NCI-H2171 treated with DMSO at 0.1 percent for 48 hours (cell line): ENCODE data around the gene CEP192.
A peak's percentile ranks its signal among the peaks of the same experiment; 100 is the strongest.
"Not testable (repeated sequence)": the region's sequence is repeated elsewhere in the genome, so short reads cannot be mapped to it uniquely, and the experiment has no call there.

Source experiments
- DNase-seq: peaks from one replicate; lab custom pipeline; 2025; lab: John Stamatoyannopoulos, UW

The CEP192 gene

DNA sequence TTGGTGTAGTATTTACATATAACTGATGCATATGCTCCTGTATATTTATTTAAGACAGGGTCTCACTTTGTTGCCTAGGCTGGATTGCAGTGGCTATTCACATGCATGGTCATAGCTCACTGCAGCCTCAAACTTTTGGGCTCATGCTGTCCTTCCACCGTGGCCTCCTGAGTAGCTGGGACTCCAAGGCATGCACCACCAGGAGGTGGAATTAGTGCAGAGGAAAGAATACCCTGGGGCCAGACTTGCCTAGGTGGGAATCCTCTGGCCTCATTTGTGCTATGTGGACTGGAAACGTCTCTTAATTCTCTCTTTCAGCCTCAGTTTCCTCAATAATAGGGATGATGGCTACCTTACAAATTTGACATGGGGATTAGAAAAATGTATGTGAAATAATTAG is 2.3 kb downstream of the CEP192 start:
- DNase-seq, result no peak

- no peak for DNase-seq
Measured at GRCh38 chr18:12995424-12995823, 4.3 kb downstream of the CEP192 start.

- DNase-seq, result no peak
Measured at GRCh38 chr18:12995952-12996477, 4.9 kb downstream of the CEP192 start.

GRCh38 chr18:12996661-12997292 is 5.6 kb downstream of the CEP192 start:
- DNase-seq, result no peak

- not testable (repeated sequence) for DNase-seq
Measured at GRCh38 chr18:12997330-12997729, 6.2 kb downstream of the CEP192 start.

DNA sequence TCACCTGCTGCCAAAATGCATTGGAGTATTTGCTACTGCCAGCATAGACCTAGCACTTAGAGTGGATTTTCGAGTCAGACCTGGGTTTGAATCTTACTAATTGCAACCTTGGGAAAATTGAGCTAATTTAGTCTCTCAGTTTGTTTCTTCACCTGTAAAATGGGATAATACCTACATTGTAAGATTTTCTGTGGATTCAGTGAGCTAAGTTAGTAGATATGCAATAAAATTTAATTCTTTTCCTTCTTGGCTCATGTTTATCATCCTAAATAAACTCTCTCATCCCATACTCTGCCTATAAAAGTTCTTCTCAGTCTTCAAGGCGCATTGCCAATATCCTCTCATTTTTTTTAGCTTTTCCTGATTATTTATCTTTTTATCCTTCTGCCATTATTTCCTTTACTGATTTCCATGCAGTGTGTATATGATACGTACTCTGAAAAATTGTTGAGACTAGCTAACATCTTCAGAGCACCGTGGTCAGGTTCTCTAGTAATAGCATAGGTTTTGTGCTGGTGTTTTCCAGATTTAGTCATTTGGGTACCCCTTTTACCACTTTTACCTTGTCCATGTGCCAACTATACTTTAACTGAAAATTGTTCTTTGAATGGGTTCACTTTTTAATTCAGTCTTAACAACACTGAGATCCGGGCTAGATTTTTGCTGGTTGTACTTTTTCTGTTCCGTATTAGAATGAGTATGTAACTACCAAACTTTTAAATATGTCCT is 7.3 kb downstream of the CEP192 start:
- no peak for DNase-seq

- DNase-seq, result peak; percentile 23
Measured at GRCh38 chr18:13003466-13003896, 12.3 kb downstream of the CEP192 start.

GRCh38 chr18:13004396-13004795 is 13.2 kb downstream of the CEP192 start:
- no peak for DNase-seq

DNA sequence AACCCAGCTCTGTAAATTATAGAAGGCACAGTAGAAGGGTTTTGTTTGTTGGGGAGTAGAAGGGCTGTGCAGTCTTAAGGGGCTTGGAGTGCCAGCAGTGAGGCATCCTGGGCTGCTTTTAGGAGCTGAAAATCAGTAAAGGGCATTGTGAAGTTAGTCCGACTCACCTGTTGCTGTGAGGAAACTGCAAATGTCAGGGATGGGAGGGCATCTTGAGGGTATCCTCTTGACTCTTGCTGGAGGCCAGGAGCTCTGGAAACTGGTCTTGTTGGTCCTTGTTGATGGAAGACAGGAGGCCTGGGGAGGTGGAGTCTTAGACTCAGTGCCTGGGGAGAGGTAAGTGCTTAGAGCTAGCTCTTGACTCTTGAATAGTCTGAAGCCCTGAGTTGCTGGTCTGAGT is 14.1 kb downstream of the CEP192 start:
- DNase-seq, result no peak

DNA sequence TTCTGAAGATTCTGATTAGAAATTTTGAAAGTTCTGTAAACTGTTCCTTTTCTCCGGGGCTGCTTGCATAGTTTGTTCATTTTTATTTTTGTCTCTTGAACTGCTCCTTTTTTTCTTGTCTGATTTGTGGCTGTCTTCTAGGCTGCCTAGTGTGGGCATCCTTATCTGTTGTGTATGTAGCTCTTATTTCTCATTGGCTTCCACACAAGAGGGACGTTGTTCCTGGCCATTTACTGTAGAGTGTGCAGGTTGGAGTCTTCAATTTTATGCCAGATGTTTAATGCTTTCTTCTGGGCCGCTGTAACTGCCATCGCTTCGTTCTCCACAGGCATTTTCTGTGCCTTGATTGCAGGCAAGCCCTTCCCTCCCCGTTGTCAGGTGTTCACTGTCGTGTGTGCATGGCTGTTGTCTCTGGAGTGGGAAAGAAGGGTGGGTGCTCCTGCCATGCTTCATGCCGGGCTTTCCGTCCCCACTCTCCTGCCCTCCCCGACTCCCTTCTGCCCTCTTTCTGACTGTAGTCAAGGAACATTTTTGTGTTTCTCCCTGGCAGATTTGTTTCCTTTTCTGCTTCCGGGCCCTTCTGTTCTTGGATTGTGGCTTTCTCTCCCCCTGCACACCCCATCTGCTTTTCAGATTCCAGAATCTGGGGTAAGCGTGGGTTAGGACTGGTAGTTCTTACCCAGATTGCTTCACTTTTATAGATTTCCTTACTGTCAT is 15.5 kb downstream of the CEP192 start:
- DNase-seq, result no peak

- DNase-seq, result no peak
Measured at GRCh38 chr18:13007248-13007560, 16.0 kb downstream of the CEP192 start.

- DNase-seq, result no peak
Measured at GRCh38 chr18:13011719-13012118, 20.6 kb downstream of the CEP192 start.

GRCh38 chr18:13014232-13014631 is 23.1 kb downstream of the CEP192 start:
- no peak for DNase-seq

GRCh38 chr18:13014818-13015217 is 23.7 kb downstream of the CEP192 start:
- no peak for DNase-seq

- no peak for DNase-seq
Measured at GRCh38 chr18:13017247-13017875, 26.2 kb downstream of the CEP192 start.

DNA sequence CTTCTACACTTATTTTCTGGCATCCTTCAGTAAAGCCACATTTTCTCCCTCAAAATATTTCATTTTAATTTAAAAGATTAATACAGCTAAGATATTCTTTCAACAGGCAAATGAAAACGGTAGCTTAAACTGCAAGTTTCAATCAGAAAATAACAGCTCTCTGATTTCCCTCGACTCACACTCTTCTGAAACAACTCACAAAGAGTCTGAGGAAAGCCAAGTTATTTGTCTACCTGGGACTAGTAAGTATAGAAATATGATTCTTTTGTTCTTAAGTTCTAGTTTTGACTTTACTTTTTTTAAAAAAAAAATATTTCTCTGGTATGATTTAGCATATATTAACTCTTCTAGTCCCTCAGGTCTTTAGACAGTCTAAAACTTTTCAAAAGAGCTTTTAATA is 27.2 kb downstream of the CEP192 start:
- DNase-seq, result no peak

- DNase-seq, result no peak
Measured at GRCh38 chr18:13019301-13019700, 28.1 kb downstream of the CEP192 start.

DNA sequence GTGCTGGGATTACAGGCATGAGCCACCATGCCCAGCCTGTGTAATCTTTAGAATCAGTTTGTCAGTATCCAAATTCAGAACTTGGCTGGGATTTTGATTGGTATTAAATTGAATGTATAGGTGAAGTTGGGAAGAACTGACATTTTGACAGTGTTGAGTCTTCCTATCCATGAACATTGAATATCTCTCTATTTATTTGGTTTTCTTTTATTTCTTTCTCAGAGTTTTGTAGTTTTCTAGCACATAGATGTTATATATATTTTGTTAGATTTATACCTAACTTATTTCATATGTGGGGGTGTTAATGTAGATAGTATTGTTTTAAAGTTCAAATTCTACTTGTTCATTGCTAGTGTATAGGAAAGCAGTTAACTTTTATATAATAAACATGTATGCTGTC is 31.5 kb downstream of the CEP192 start:
- DNase-seq, result no peak

- DNase-seq, result no peak
Measured at GRCh38 chr18:13025233-13025632, 34.1 kb downstream of the CEP192 start.

- no peak for DNase-seq
Measured at GRCh38 chr18:13026583-13027270, 35.6 kb downstream of the CEP192 start.

- DNase-seq, result no peak
Measured at GRCh38 chr18:13028869-13029268, 37.7 kb downstream of the CEP192 start.

DNA sequence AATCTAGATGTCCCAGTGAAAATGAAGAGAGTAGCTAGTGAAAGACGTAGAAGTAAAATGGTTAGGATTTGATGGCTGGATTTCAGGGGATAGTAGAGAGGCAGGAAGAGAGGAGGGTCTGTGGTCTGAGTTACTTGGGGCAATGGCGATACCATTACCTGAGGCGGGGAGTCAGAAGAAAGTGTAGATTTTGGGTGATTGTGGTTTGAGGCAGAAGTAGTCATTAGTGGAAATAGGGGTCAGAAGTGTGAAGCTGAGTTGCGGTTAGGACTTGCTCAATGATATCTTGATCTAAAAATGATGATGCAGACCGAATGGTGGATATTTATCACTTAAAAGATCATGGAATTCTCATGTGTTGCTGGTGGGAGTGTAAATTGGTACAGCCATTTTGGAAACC is 41.0 kb downstream of the CEP192 start:
- no peak for DNase-seq
